ENCODE results near the gene SEMA3F.

DNA sequence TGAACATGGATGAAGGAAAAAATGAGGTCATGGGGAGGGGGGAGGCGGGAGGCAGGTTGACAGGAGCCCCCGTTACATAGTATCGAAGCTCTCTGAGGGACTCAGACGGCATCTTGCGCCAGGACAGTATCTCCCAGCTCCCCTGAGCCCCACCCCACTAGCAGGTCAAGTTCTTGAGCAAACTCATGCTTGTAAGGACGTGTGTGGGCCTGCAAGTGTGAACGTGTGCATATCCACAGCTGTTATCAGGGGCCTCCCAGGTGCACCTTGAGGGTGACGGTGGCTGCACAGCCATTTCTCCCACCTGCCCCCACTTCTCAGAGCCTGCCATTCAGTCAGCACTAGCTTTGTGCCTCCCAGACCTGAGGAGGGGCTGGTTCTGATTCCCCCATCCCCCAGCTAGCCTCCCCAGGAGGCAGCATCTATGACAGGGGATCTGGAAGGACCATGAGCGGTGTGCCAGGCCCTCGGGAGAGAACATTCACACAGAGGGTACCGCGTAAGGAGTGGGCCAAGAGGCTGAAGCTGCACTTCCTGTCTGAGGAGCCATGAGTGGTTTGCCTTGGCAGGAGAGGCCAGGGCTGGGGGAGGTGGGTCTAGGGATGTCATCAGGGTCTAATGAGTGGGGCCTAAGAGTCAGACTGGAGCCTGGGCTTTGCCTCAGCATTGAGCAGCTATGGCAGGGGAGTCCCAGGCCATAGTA, 2.9 kb downstream of the SEMA3F start:
- TF ChIP-seq EP300 (IDR thresholded peaks at IDR 0.05) = no peak
- no peak for TF ChIP-seq POLR2A (IDR thresholded peaks at IDR 0.05)

Measured in ovary (tissue), 1 donor.